ENCODE results near the gene BMP8A. TPM values are rescaled to one million over a fixed set of nuclear protein-coding genes. Genes with fewer than 3 reads are reported as not detected.

Gene BMP8A
- total RNA-seq, 1 experiment from 2014 or later, result 4.1 TPM

DNA sequence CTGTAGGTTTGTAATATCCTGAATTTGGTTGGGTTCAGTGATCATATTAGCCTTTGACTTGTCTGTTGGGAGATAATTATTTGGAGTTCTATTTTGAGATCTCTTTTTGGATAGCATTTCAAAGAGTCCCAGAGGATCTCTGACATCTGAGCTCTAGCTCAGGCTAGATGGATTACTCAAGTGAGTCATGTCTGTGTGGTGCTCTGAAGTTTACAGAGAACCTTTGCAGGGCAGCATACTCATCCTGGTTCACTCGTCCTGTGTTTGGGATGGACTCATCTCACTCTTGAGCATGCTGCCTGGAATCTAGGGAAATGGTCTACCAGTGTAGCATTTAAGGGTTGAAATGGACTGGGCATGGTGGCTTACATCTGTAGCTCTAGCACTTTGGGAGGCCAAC is 29.4 kb upstream of the BMP8A start:
- no peak overlapping the region for H2AFZ ChIP-seq (ENCODE audit: low read depth, low read length, poor library complexity, severe bottlenecking)
- ATAC-seq (no peak), DNase-seq (ENCODE audit: low read depth, low spot score) (no peak)
- no peaks in the 10 kb centered on the region for H4K20me1 ChIP-seq (ENCODE audit: insufficient read depth)
- H3K27ac ChIP-seq (ENCODE audit: low read depth, low read length), result no peak overlapping the region
- RAD21 ChIA-PET (ENCODE audit: low non-redundant PET in 1 of 2, low total read pairs in 2 of 2, uncharacterized antibody in 2 of 2, unreplicated experiment in 2 of 2), result no interaction called here
- H3K79me2 ChIP-seq (ENCODE audit: insufficient read depth, low read length), result no peaks in the 10 kb centered on the region
- CTCF ChIA-PET, result no interaction called here
- BruUV-seq (replicated peaks), result no TSS peak
- POLR2A ChIA-PET, result no interaction called here
- H3K9ac ChIP-seq (ENCODE audit: low read length), result no peak overlapping the region
- H3K36me3 ChIP-seq (ENCODE audit: control insufficient read depth in 1 of 2, insufficient read depth in 2 of 2, low read length in 2 of 2), result peaks cover 48% of the 10 kb centered on the region in 2 experiments; a peak in 3 of 4 replicates
- no peaks in the 10 kb centered on the region for H3K9me3 ChIP-seq (ENCODE audit: control insufficient read depth in 1 of 2, insufficient read depth in 1 of 2, low read depth in 1 of 2, low read length in 2 of 2)
- no peak overlapping the region for H3K4me3 ChIP-seq (replicated peaks in 1 of 2; ENCODE audit: low read depth in 1 of 2, low read length in 2 of 2)
- no peak overlapping the region for H3K4me2 ChIP-seq (ENCODE audit: low read length)
- intact Hi-C loops (cut with micrococcal nuclease), result no loop called here
- no peak for TF ChIP-seq CEBPB (IDR thresholded peaks at IDR 0.05; ENCODE audit: low read depth)
- TF ChIP-seq ZFX (IDR thresholded peaks at IDR 0.05), result no peak
- TF ChIP-seq, protein P1, sequence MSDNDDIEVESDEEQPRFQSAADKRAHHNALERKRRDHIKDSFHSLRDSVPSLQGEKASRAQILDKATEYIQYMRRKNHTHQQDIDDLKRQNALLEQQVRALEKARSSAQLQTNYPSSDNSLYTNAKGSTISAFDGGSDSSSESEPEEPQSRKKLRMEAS (IDR thresholded peaks at IDR 0.05), result no peak
- TF ChIP-seq, protein P2, sequence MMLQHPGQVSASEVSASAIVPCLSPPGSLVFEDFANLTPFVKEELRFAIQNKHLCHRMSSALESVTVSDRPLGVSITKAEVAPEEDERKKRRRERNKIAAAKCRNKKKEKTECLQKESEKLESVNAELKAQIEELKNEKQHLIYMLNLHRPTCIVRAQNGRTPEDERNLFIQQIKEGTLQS (IDR thresholded peaks at IDR 0.05), result no peak
- no peak for TF ChIP-seq TCF7L2 (IDR thresholded peaks at IDR 0.05; ENCODE audit: borderline replicate concordance, extremely low read depth, insufficient read depth, insufficient read length)
- TF ChIP-seq ELF1 (IDR thresholded peaks at IDR 0.05; ENCODE audit: borderline replicate concordance, low read depth), result no peak
- no peak for TF ChIP-seq JUND (IDR thresholded peaks at IDR 0.05)
- no peaks in the 10 kb centered on the region for H3K27me3 ChIP-seq (ENCODE audit: insufficient read depth, low read length)
- H3K9me2 ChIP-seq (ENCODE audit: insufficient read depth), result no peaks in the 10 kb centered on the region
- no peaks in the 10 kb centered on the region for H3K4me1 ChIP-seq (ENCODE audit: control insufficient read depth in 1 of 2, insufficient read depth in 2 of 2, low read length in 2 of 2)

DNA sequence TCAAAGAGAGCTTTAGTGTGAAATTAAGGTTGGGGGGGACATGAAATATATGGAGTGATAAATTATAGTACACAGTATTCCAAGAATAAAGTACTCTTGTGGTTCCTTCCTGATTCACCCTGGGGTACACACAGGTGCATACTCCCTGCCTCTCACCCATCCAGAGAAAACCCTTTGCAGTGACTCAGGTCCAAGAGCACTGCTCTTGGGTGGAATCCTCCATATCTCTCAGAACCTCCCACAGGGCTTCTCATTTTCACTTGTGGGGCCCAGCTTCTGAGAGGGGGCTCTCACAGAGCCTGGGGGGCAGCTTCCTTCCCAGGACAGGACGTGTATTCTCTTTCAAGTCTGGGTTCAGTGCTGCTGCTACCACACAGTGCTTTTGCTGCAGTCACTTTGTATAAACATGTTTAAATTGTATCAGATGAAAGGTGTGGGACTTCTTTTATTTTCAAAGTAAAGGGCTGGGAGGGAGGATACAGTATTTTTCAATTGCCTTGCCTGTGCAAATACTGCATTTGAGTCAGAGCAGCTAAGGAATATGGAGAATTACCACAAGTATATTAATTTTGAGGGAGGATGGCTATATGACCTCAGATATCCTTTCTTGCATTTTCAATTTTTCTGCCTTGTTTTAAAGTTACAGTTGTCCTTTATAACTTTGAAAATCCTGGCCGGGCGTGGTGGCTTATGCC is 24.9 kb upstream of the BMP8A start:
- CTCF ChIA-PET, result no interaction called here
- RAD21 ChIA-PET (ENCODE audit: low non-redundant PET in 1 of 2, low total read pairs in 2 of 2, uncharacterized antibody in 2 of 2, unreplicated experiment in 2 of 2), result no interaction called here
- no peak overlapping the region for H2AFZ ChIP-seq (ENCODE audit: low read depth, low read length, poor library complexity, severe bottlenecking)
- no peaks in the 10 kb centered on the region for H3K9me2 ChIP-seq (ENCODE audit: insufficient read depth)
- intact Hi-C loops (cut with micrococcal nuclease), result no loop called here
- BruUV-seq (replicated peaks), result no TSS peak
- DNase-seq (ENCODE audit: low read depth, low spot score) (no peak), ATAC-seq (no peak)
- no peak overlapping the region for H3K4me2 ChIP-seq (ENCODE audit: low read length)
- no peak overlapping the region for H3K9ac ChIP-seq (ENCODE audit: low read length)
- no peak overlapping the region for H3K27ac ChIP-seq (ENCODE audit: low read depth, low read length)
- H3K79me2 ChIP-seq (ENCODE audit: insufficient read depth, low read length), result no peaks in the 10 kb centered on the region
- H3K36me3 ChIP-seq (ENCODE audit: control insufficient read depth in 1 of 2, insufficient read depth in 2 of 2, low read length in 2 of 2), result peaks cover 25 to 29% of the 10 kb centered on the region in 2 experiments
- H3K9me3 ChIP-seq (ENCODE audit: control insufficient read depth in 1 of 2, insufficient read depth in 1 of 2, low read depth in 1 of 2, low read length in 2 of 2), result no peaks in the 10 kb centered on the region
- H3K27me3 ChIP-seq (ENCODE audit: insufficient read depth, low read length), result no peaks in the 10 kb centered on the region
- no peaks in the 10 kb centered on the region for H3K4me1 ChIP-seq (ENCODE audit: control insufficient read depth in 1 of 2, insufficient read depth in 2 of 2, low read length in 2 of 2)
- no peaks in the 10 kb centered on the region for H4K20me1 ChIP-seq (ENCODE audit: insufficient read depth)
- POLR2A ChIA-PET, result interaction anchor here (1.0 kb wide), 1 partner anchor 27 kb away, joined by 3 read pairs; no protein-coding TSS in a partner anchor
- H3K4me3 ChIP-seq (replicated peaks in 1 of 2; ENCODE audit: low read depth in 1 of 2, low read length in 2 of 2), result no peak overlapping the region
- no peak for TF ChIP-seq EZH2phosphoT487 (IDR thresholded peaks at IDR 0.05; ENCODE audit: borderline replicate concordance)
- no peak for TF ChIP-seq YY1 (IDR thresholded peaks at IDR 0.05; ENCODE audit: extremely low read depth, insufficient replicate concordance, low read depth, low read length)
- TF ChIP-seq POLR2A (IDR thresholded peaks at IDR 0.05; ENCODE audit: borderline replicate concordance, extremely low read depth, insufficient read depth, insufficient read length), result no peak
- TF ChIP-seq CEBPB (IDR thresholded peaks at IDR 0.05; ENCODE audit: low read depth), result no peak
- no peak for TF ChIP-seq EZH2 (IDR thresholded peaks at IDR 0.05)
- TF ChIP-seq, protein P3, sequence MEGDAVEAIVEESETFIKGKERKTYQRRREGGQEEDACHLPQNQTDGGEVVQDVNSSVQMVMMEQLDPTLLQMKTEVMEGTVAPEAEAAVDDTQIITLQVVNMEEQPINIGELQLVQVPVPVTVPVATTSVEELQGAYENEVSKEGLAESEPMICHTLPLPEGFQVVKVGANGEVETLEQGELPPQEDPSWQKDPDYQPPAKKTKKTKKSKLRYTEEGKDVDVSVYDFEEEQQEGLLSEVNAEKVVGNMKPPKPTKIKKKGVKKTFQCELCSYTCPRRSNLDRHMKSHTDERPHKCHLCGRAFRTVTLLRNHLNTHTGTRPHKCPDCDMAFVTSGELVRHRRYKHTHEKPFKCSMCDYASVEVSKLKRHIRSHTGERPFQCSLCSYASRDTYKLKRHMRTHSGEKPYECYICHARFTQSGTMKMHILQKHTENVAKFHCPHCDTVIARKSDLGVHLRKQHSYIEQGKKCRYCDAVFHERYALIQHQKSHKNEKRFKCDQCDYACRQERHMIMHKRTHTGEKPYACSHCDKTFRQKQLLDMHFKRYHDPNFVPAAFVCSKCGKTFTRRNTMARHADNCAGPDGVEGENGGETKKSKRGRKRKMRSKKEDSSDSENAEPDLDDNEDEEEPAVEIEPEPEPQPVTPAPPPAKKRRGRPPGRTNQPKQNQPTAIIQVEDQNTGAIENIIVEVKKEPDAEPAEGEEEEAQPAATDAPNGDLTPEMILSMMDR (IDR thresholded peaks at IDR 0.05 in 2 of 3, conservative IDR thresholded peaks at IDR 0.05 in 1 of 3; ENCODE audit: borderline replicate concordance in 1 of 3, insufficient read depth in 1 of 3, low read depth in 2 of 3, low read length in 2 of 3), result no peak

Data from HCT116 (cell line).